Hepatocyte (in vitro differentiated cells): Measurements from ENCODE around the gene CLDN15.

Experiments
- CTCF ChIP-seq: fragments of 200-600 bp; sonication (generic); IDR thresholded peaks from 2 replicates; pipeline ENCODE4 v1.5.1; 2016; ENCODE audit warnings: antibody characterized with exemption, mild to moderate bottlenecking; ENCODE audit not compliant: poor library complexity
- EZH2 ChIP-seq: fragments of 200-600 bp; sonication (generic); IDR thresholded peaks from 2 replicates; pipeline ENCODE4 v1.6.1; 2016; ENCODE audit warnings: antibody characterized with exemption, mild to moderate bottlenecking, borderline replicate concordance
- EZH2phosphoT487 ChIP-seq: fragments of 200-600 bp; sonication (generic); IDR thresholded peaks from one replicate; pipeline ENCODE4 v1.6.1; 2018; ENCODE audit warnings: antibody characterized with exemption, mild to moderate bottlenecking, low read depth, moderate library complexity; ENCODE audit not compliant: unreplicated experiment, severe bottlenecking

GRCh38 chr7:101239951-101240220 lies 2.3 kb upstream of the CLDN15 start:
- no peak for TF ChIP-seq CTCF
- no peak for TF ChIP-seq EZH2
- no peak for TF ChIP-seq EZH2phosphoT487
